OCI-LY7 (cell line): ENCODE measurements around the gene OR1J1. TPM values are rescaled to one million over a fixed set of nuclear protein-coding genes. Genes with fewer than 3 reads are reported as not detected.

Experiments used
- BruUV-seq: library from RNA; stranded (reverse); fragments of 400-500 nt; replicated peaks from 2 replicates; lab custom pipeline; 2021; lab: Mats Ljungman, UMichigan
- CTCF ChIA-PET: fragments of 300-600 bp; sonication (Branson Sonifier 250); formaldehyde crosslinking; loops from one replicate; lab custom pipeline; 2022; ENCODE audit warnings: antibody characterized with exemption; ENCODE audit not compliant: unreplicated experiment; lab: Charles Lee
- POLR2A ChIA-PET: fragments of 300-600 bp; sonication (Branson Sonifier 250); formaldehyde crosslinking; loops from one replicate; lab custom pipeline; 2022; ENCODE audit warnings: antibody characterized with exemption; lab: Charles Lee
- DNase-seq: peaks from one replicate; pipeline ENCODE4 v3.0.0-alpha.2; 2015; ENCODE audit warnings: low spot score
- H2AFZ ChIP-seq: fragments of 200-600 bp; sonication (generic), shearing (Covaris generic); 2 replicates; pipeline ENCODE4 v1.6.1; 2014; ENCODE audit warnings: mild to moderate bottlenecking, antibody characterized with exemption, low read length, moderate library complexity
- H3K27ac ChIP-seq: fragments of 200-600 bp; sonication (generic); 2 replicates; pipeline ENCODE4 v1.5.1; 2014; ENCODE audit warnings: mixed run types, low read depth, mild to moderate bottlenecking, moderate library complexity, low read length, inconsistent platforms; ENCODE audit not compliant: poor library complexity, severe bottlenecking
- H3K36me3 ChIP-seq: fragments of 200-600 bp; sonication (generic); 2 replicates; pipeline ENCODE4 v1.6.1; 2014; ENCODE audit warnings: mild to moderate bottlenecking, antibody characterized with exemption, low read length, moderate library complexity, mixed read lengths; ENCODE audit not compliant: insufficient read depth
- H3K4me1 ChIP-seq: fragments of 200-600 bp; sonication (generic); 2 replicates; pipeline ENCODE4 v1.5.1; 2014; ENCODE audit warnings: mild to moderate bottlenecking, low read length; ENCODE audit not compliant: insufficient read depth, poor library complexity, severe bottlenecking
- H3K4me2 ChIP-seq: fragments of 200-600 bp; sonication (generic); 2 replicates; pipeline ENCODE4 v1.6.1; 2014; ENCODE audit warnings: mild to moderate bottlenecking, low read length
- H3K4me3 ChIP-seq: fragments of 200-600 bp; sonication (generic); 2 replicates; pipeline ENCODE4 v1.5.1; 2014; ENCODE audit warnings: mild to moderate bottlenecking, low read depth, low read length; ENCODE audit not compliant: poor library complexity, severe bottlenecking
- H3K79me2 ChIP-seq: fragments of 200-600 bp; sonication (generic); 2 replicates; pipeline ENCODE4 v1.6.1; 2016; ENCODE audit warnings: low read depth, mild to moderate bottlenecking, low read length, moderate library complexity, mixed read lengths; ENCODE audit not compliant: insufficient read depth
- H3K9me2 ChIP-seq: fragments of 200-600 bp; sonication (generic); 2 replicates; pipeline ENCODE4 v1.6.1; 2016; ENCODE audit warnings: mild to moderate bottlenecking, low read length, mixed read lengths; ENCODE audit not compliant: insufficient read depth
- H3K9me3 ChIP-seq: fragments of 200-600 bp; sonication (generic); 2 replicates; pipeline ENCODE4 v1.6.1; 2014; ENCODE audit warnings: mild to moderate bottlenecking, mixed run types, low read length, mixed read lengths
- H4K20me1 ChIP-seq: fragments of 200-600 bp; sonication (generic); 2 replicates; pipeline ENCODE4 v1.6.1; 2014; ENCODE audit warnings: mild to moderate bottlenecking, antibody characterized with exemption, low read length, moderate library complexity, mixed read lengths; ENCODE audit not compliant: insufficient read depth
- CTCF ChIP-seq: fragments of 200-600 bp; sonication (generic); conservative IDR thresholded peaks from 2 replicates; pipeline ENCODE4 v1.5.1; 2014; ENCODE audit warnings: mild to moderate bottlenecking, antibody characterized with exemption, low read length, moderate library complexity, mixed read lengths
- EZH2phosphoT487 ChIP-seq: fragments of 200-600 bp; sonication (generic); IDR thresholded peaks from 2 replicates; pipeline ENCODE4 v1.6.1; 2018; ENCODE audit warnings: low read depth, borderline replicate concordance, mild to moderate bottlenecking, mixed run types, antibody characterized with exemption, low read length, moderate library complexity, mixed read lengths
- intact Hi-C: fragments of 100-400 bp; cut with micrococcal nuclease; formaldehyde crosslinking; loops from one replicate; pipeline ENCODE4 v1.10.0; 2022; ENCODE audit not compliant: unreplicated experiment
- total RNA-seq, 2 experiments: library from RNA; depleted of rRNA in 1 of 2; stranded (reverse); fragments of >200 nt in 1 of 2; shearing (Covaris generic) in 1 of 2; gene quantifications; 2 replicates each; pipeline ENCODE4 v1.2.3, GENCODE V29; 2014 to 2022

The OR1J1 gene
- total RNA-seq, 2 experiments from 2014 or later = not detected

- Histone ChIP-seq H2AFZ (no peak within 1 kb of the TSS), H3K4me1 (no peaks in the 10 kb centered on the region), H3K4me3 (no peak within 1 kb of the TSS), H3K79me2 (no peaks in the 10 kb centered on the region), H3K36me3 (no peaks in the 10 kb centered on the region), H3K4me2 (no peak within 1 kb of the TSS), H3K27ac (no peak within 1 kb of the TSS), H3K9me3 (no peaks in the 10 kb centered on the region), H4K20me1 (no peaks in the 10 kb centered on the region), H3K9me2 (no peaks in the 10 kb centered on the region)
- no TSS peak for BruUV-seq
- intact Hi-C loops = no loop called here
- ChIA-PET CTCF (no interaction called here), POLR2A (no interaction called here)
- DNase-seq = no peak
- TF ChIP-seq EZH2phosphoT487 = no peak
- TF ChIP-seq CTCF = no peak
Observed at GRCh38 chr9:122510502-122510901, 32.8 kb upstream of the OR1J1 start, which contains the start of gene OR1J2. TSS of gene OR1J2 (plus strand) at chr9:122510802. CDS start at chr9:122510802, 0 bp downstream.

DNA sequence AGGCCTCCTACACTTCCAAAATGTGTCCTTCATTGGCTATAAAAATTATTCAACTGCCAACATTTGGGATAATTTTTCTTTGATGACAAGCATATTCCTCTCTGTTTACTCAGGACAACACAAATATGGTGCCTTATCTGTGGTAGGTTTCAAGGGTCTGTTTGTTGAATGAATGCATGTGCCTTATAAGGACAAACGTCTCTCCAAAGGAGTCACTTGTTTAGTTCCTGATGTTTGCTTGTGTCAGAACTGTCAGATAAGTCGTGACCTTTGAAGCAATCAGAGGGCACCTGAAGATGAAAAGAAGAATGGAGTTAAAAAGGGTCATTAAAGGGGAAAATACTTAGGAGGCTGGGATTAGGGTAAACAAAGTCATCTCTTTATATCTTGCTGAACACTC, 29.2 kb upstream of the OR1J1 start:
- Histone ChIP-seq H3K36me3 (no peaks in the 10 kb centered on the region), H3K4me2 (no peak overlapping the region), H4K20me1 (no peaks in the 10 kb centered on the region), H2AFZ (no peak overlapping the region), H3K4me3 (no peak overlapping the region), H3K4me1 (no peaks in the 10 kb centered on the region), H3K79me2 (no peaks in the 10 kb centered on the region), H3K9me3 (no peaks in the 10 kb centered on the region), H3K9me2 (no peaks in the 10 kb centered on the region), H3K27ac (no peak overlapping the region)
- CTCF ChIA-PET = no interaction called here
- intact Hi-C loops = no loop called here
- TF ChIP-seq EZH2phosphoT487 (no peak), CTCF (no peak)
- BruUV-seq = no TSS peak
- no peak for DNase-seq
- POLR2A ChIA-PET = no interaction called here

DNA sequence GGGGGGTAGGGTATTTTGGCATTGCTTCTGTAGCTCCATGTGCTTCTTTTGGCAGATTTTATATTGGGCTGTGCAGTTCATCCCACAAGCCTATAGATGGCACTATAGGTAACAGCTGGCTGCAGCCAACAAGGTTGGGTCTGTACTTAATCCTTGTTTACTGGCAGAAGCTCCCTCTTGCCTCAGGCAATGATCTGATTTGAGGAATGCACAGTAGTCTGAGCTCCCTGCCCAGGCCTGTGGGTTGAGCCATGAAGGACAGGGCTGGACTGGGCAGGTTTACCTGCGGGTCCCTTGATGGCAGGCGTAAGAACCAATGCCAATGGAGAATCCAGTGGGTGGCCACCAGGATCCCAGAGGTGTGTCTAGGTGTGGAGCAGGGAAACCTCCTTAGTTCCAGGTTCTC, 21.2 kb upstream of the OR1J1 start:
- BruUV-seq = no TSS peak
- Histone ChIP-seq H3K4me2 (no peak overlapping the region), H3K36me3 (no peaks in the 10 kb centered on the region), H4K20me1 (no peaks in the 10 kb centered on the region), H3K27ac (no peak overlapping the region), H3K79me2 (no peaks in the 10 kb centered on the region), H3K9me3 (no peaks in the 10 kb centered on the region), H3K4me3 (no peak overlapping the region), H2AFZ (no peak overlapping the region), H3K4me1 (no peaks in the 10 kb centered on the region), H3K9me2 (no peaks in the 10 kb centered on the region)
- CTCF ChIA-PET = no interaction called here
- intact Hi-C loops = no loop called here
- TF ChIP-seq EZH2phosphoT487 (no peak), CTCF (peak; percentile 89)
- POLR2A ChIA-PET = interaction anchor here (0.6 kb wide), 1 partner anchor 59 kb away, joined by 4 read pairs; no protein-coding TSS in a partner anchor
- DNase-seq = peak; percentile 47
